DMS114 treated with DMSO at 0.1 percent for 48 hours (cell line): ENCODE measurements around the gene FUZ.

ENCODE experiments used
- DNase-seq: peaks from one replicate; lab custom pipeline; 2025; ENCODE audit not compliant: unreplicated experiment; lab: John Stamatoyannopoulos, UW

FUZ gene

GRCh38 chr19:49761249-49761624 is 51.9 kb downstream of the FUZ start:
- DNase-seq = no peak

GRCh38 chr19:49758292-49758691 is 54.8 kb downstream of the FUZ start:
- DNase-seq = no peak
